Retinal pigment epithelial cell (primary cell): ENCODE measurements around the gene NCOA6.
"Not testable (repeated sequence)": the region's sequence is repeated elsewhere in the genome, so short reads cannot be mapped to it uniquely, and the experiment has no call there.

ENCODE experiments used
- DNase-seq: peaks from one replicate; pipeline ENCODE4 v3.0.0-alpha.2; 2010; ENCODE audit warnings: low read depth
- H3K4me3 ChIP-seq: 2 replicates; pipeline ENCODE4 v1.5.1; 2011; ENCODE audit warnings: mild to moderate bottlenecking, low read length, control low read depth, moderate library complexity
- TF ChIP-seq, protein P1 (sequence below): conservative IDR thresholded peaks from 2 replicates; pipeline ENCODE4 v1.5.1; 2011; ENCODE audit warnings: low read depth, low read length, control low read depth, inconsistent platforms

Gene NCOA6

DNA sequence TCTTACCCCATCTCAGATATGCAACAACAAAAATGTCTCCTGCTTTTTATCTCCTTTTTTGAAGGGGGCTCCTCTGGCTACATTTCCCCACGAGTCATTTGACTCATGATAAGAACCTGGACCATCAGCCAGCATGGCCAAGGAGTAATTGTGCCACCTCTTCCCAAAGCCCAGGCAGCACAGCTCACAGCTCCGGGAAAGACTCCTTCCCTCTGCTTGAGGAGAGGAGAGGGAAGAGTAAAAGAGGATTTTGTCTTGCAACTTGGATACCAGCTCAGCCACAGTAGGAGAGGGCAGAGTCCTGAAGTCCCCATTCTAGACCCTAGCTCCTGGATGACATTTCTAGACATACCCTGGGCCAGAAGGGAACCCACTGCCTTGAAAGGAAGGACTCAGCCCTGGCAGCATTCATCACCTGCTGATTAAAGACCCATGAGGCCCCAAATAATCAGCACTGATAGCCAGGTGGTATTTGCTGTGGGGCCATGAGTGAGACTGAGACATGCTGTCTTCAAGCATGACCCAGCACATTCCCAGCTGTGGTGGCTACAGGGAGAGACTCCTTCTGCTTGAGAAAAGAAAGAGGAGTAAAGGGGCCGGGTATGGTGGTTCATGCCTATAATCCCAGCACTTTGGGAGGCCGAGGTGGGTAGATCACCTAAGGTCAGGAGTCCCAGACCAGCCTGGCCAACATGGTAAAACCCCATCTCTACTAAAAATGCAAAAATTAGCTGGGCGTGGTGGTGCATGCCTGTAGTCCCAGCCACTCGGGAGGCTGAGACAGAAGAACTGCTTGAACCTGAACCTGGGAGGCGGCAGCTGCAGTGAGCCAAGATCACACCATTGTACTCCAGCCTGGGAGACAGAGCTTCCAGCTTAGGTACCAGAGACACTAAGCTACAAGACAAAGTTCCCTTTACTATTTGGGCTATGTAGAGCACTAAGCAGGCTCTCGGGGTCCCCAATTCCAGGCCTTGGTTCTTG is 28.1 kb downstream of the NCOA6 start:
- TF ChIP-seq, protein P1, sequence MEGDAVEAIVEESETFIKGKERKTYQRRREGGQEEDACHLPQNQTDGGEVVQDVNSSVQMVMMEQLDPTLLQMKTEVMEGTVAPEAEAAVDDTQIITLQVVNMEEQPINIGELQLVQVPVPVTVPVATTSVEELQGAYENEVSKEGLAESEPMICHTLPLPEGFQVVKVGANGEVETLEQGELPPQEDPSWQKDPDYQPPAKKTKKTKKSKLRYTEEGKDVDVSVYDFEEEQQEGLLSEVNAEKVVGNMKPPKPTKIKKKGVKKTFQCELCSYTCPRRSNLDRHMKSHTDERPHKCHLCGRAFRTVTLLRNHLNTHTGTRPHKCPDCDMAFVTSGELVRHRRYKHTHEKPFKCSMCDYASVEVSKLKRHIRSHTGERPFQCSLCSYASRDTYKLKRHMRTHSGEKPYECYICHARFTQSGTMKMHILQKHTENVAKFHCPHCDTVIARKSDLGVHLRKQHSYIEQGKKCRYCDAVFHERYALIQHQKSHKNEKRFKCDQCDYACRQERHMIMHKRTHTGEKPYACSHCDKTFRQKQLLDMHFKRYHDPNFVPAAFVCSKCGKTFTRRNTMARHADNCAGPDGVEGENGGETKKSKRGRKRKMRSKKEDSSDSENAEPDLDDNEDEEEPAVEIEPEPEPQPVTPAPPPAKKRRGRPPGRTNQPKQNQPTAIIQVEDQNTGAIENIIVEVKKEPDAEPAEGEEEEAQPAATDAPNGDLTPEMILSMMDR, result no peak
- H3K4me3 ChIP-seq, result no peak overlapping the region
- DNase-seq, result no peak

DNA sequence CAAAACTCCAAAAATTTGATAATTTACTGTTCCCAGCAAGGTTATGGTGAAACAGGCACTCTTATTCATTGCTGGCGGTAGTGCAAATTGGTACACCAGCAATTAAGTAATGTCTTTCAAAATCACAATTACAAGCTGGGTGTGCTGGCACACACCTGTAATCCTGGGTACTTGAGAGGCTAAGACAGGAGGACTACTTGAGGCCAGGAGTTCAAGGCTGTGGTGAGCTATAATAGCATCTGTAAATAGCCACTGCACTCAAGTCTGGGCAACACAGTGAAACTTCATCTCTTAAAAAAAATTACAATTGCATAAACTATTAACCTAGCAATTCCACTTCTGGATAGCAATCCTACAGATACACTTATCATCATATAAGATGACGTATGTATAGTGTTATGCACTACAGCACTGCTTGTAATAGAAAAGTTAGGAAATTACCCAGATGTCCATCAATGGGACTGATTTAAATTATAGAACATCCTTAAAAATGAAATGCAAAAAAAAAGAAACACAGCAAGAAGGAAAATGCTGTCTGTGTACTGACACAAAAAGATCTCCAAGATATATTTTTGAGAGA is 31.4 kb downstream of the NCOA6 start:
- H3K4me3 ChIP-seq, result no peak overlapping the region
- TF ChIP-seq, protein P1, result no peak
- DNase-seq, result no peak

DNA sequence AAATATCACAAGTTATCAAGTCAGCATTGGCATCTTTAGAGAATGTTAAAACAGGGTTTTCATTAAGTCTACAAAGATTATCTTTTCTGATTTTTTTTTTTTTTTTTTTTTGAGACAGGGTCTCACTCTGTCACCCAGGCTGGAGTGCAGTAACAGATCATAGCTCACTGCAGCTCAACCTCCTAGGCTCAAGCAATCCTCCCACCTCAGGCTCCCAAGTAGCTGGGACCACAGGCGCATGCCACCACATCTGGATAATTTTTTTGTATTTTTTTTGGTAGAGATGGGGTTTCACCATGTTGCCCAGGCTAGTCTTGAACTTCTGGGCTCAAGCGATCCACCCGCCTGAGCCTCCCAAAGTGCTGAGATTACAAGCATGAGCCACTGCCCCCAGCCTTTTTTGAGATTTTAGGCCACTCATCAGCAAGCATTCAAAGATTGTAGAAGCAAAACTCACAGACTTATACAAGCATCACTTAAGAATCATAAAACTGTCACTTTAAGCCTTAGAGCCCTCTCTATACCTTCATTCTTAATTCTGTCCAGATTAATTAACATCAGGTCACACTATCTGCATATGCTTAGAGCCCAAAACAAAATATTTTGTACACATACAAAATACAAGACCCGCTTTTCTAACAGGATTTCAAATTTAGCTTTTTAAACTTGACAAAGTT is 32.6 kb downstream of the NCOA6 start:
- H3K4me3 ChIP-seq, result no peak overlapping the region
- TF ChIP-seq, protein P1, result no peak
- DNase-seq, result no peak

DNA sequence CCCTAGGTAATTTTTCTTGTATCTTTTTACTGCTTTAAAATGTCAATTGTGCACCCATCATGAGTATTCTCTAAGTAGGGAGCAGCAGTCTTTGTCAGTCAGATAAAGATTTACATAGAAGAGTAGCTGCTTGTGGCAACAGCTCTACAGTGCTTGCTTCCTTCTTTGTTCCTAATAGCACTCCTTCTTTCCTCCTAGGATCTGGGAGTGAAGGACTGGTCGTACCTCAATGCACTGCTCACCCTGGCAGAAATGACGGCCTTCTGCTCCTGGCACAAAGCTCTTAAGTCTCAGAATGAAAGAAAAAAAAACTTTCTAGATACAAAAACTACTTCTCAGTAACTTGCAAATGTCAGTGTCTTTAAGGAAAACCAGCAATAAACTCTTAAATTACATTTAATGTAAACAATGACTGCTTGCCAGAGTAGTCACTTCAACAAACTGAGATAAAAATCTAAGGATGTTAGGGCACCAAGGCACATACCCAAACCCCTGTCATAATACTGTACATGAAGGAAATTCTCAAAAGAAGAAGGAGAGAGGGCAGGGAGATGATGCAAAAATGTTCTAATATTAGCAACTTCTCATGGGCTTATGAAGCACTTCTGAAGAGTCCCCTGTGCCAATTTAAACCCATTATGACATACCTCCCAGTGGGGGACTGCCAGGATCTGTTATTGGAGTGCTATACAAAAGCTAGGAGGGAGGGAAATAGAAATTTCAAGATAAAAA is 34.0 kb downstream of the NCOA6 start:
- H3K4me3 ChIP-seq, result no peak overlapping the region
- DNase-seq, result no peak
- TF ChIP-seq, protein P1, result no peak

DNA sequence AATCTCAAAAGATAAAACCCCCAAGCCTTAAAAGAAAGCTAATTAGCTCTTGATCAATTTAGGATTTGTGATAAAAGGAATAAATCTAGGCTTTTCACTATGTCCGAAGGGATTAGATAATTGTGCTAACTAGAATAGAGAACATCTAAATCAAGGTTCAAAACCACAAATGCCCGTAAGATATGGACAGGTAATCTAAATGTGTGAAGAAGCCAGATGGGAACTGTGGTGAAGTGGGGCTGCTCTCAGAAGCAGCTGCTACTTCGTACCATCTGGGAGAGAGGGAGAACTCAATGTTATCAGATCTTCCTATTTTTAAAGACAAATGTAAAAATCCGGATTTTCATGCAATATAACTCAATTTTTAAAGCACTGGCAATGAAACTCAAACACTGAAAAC is 44.2 kb downstream of the NCOA6 start:
- no peak for DNase-seq
- TF ChIP-seq, protein P1, result no peak
- H3K4me3 ChIP-seq, result no peak overlapping the region

DNA sequence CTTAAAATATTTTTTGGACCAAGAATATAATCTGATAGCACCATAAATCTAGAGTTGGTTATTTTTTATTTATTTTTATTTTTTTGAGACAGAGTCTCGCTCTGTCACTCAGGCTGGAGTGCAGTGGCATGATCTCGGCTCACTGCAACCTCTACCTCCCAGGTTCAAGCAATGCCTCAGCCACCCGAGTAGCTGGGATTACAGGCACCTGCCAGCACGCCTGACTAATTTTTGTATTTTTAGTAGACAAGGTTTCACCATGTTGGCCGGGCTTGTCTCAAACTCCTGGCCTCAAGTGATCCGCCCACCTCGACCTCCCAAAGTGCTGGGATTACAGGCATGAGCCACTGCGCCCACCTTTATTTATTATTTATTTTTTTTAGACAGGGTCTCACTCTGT is 45.2 kb downstream of the NCOA6 start:
- H3K4me3 ChIP-seq, DNase-seq: not testable (repeated sequence)

DNA sequence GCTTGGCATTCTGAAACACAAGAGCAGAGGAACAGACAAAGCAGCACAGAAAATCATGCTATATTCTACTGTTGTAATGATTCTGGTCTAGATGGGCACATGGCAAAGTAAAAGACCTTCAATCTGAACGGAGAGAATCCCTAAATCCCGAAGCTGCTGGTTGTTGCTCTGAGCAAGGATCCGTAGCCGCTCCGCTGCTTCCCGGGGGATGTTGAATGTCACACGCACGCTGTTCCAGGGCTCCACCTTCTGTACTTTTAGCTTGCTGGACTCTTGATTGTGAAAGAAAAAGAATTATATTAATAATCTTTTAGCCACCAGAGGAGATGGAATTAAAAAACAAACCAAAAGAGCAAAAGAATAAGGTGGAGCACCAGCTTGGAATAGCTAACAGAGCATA is 49.3 kb downstream of the NCOA6 start:
- TF ChIP-seq, protein P1, result no peak

More for the DNA sequence above, 49.3 kb downstream of the NCOA6 start:
- DNase-seq, result no peak
- H3K4me3 ChIP-seq, result no peak overlapping the region
